Sigmoid colon (tissue), 4 donors: Measurements from ENCODE around the gene COTL1.

Source experiments
- EP300 ChIP-seq, 4 donors: sonication (generic); formaldehyde crosslinking; IDR thresholded peaks; one replicate each; pipeline ENCODE4 v1.6.1; 2017; ENCODE audit warnings: antibody characterized with exemption in 4 of 4
- TF ChIP-seq, protein P1 (sequence below), 4 experiments: fragments of 450-650 bp in 3 of 4; fragments of 200-600 bp in 1 of 4; IDR thresholded peaks; one replicate each; pipeline ENCODE4 v1.5.1; 2016 to 2019; ENCODE audit warnings: antibody characterized with exemption in 4 of 4, mild to moderate bottlenecking in 3 of 4, moderate library complexity in 2 of 4

DNA sequence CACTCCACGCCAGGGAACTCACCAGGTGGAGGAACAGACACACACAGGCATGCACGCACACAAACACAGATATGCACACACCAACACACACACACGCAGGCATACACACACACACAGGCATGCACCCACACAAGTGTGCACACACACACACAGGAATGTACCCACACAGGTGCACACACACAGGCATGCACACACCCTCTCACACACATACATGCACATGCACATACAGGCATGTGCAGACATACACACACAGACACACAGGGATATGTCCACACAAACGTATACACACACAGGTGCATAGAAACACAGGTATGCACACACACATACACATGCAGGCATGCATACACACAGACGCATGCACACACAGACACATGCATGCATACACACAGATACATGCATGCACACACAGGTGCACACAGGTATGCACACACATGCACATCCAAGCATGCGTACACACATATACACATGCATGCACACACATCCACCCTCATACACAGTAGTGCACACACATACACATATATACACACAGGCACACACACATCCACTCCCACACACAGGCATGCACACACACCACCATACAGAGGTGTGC, 39.2 kb downstream of the COTL1 start:
- TF ChIP-seq, protein P1, sequence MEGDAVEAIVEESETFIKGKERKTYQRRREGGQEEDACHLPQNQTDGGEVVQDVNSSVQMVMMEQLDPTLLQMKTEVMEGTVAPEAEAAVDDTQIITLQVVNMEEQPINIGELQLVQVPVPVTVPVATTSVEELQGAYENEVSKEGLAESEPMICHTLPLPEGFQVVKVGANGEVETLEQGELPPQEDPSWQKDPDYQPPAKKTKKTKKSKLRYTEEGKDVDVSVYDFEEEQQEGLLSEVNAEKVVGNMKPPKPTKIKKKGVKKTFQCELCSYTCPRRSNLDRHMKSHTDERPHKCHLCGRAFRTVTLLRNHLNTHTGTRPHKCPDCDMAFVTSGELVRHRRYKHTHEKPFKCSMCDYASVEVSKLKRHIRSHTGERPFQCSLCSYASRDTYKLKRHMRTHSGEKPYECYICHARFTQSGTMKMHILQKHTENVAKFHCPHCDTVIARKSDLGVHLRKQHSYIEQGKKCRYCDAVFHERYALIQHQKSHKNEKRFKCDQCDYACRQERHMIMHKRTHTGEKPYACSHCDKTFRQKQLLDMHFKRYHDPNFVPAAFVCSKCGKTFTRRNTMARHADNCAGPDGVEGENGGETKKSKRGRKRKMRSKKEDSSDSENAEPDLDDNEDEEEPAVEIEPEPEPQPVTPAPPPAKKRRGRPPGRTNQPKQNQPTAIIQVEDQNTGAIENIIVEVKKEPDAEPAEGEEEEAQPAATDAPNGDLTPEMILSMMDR (IDR thresholded peaks at IDR 0.05) = no peak
- no peak for TF ChIP-seq EP300 (IDR thresholded peaks at IDR 0.05)
